ENCODE data around the gene VMAC.

The VMAC gene

DNA sequence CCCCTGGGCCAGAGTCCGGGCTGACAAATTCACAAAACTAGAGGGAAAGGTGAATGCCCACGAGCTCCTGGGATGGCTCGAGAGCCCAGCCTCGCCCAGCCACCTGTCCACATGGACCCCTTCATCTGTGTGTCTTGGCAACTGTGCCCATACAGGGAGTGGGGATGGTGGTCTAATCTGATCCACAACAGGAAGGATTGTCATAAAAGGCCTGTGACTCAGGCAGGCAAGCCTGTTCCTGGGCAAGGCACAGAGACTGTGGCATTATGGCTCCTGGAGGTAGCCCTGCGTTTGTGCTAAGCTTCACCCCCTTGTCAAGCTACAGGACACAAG, 29.4 kb downstream of the VMAC start:
- Histone ChIP-seq H3K4me3 (IDR thresholded peaks at IDR 0.05; ENCODE audit: insufficient read depth, low read depth, low read length) (no peak overlapping the region), H3K4me2 (no peak overlapping the region), H3K27ac (no peak overlapping the region), H3K27me3 (ENCODE audit: insufficient read depth, low read depth) (no peaks in the 10 kb centered on the region), H3K79me2 (ENCODE audit: insufficient read depth, low read depth) (no peaks in the 10 kb centered on the region), H2AFZ (ENCODE audit: low read depth) (no peak overlapping the region), H3K9ac (no peak overlapping the region), H4K20me1 (ENCODE audit: insufficient read depth) (no peaks in the 10 kb centered on the region), H3K4me1 (ENCODE audit: low read depth, poor library complexity, severe bottlenecking) (no peaks in the 10 kb centered on the region), H3K36me3 (ENCODE audit: insufficient read depth) (no peaks in the 10 kb centered on the region)
- TF ChIP-seq, protein P1, sequence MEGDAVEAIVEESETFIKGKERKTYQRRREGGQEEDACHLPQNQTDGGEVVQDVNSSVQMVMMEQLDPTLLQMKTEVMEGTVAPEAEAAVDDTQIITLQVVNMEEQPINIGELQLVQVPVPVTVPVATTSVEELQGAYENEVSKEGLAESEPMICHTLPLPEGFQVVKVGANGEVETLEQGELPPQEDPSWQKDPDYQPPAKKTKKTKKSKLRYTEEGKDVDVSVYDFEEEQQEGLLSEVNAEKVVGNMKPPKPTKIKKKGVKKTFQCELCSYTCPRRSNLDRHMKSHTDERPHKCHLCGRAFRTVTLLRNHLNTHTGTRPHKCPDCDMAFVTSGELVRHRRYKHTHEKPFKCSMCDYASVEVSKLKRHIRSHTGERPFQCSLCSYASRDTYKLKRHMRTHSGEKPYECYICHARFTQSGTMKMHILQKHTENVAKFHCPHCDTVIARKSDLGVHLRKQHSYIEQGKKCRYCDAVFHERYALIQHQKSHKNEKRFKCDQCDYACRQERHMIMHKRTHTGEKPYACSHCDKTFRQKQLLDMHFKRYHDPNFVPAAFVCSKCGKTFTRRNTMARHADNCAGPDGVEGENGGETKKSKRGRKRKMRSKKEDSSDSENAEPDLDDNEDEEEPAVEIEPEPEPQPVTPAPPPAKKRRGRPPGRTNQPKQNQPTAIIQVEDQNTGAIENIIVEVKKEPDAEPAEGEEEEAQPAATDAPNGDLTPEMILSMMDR (conservative IDR thresholded peaks at IDR 0.05; ENCODE audit: low read depth, low read length), result no peak

DNA sequence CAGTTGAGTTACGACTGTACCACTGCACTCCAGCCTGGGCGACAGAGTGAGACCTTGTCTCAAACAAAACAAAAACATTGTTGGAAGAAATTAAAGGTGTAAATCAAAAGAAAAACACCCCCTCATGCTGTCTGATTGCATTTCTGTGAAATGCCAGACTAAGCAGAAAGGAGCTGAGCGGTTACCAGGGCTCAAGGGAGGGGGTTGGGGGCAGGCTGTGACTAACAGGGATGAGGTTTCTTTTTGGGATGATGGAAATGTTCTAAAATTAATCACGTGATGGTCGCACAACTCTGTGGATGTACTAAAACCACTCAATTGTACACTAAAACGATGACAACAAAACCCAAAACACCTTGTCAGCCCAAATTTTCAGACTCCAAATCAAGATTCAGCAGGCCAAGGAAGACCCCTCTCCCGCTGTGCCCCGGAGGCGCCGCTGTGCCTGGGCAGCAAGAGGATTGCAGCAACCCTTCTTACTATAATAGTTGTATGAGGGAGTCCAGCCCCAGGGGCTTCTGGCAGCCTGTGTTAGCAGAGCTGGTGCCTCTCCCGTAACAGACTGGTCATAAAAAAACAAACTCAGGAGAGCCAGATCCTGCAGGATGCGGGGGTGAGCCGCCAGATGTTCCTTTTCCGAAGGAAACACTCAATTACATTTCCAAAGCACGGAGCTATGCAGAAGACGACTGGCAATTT, 30.3 kb downstream of the VMAC start:
- Histone ChIP-seq H3K27ac (no peak overlapping the region), H3K9ac (no peak overlapping the region), H3K36me3 (ENCODE audit: insufficient read depth) (no peaks in the 10 kb centered on the region), H2AFZ (ENCODE audit: low read depth) (no peak overlapping the region), H3K4me1 (ENCODE audit: low read depth, poor library complexity, severe bottlenecking) (no peaks in the 10 kb centered on the region), H3K79me2 (ENCODE audit: insufficient read depth, low read depth) (no peaks in the 10 kb centered on the region), H3K4me3 (IDR thresholded peaks at IDR 0.05; ENCODE audit: insufficient read depth, low read depth, low read length) (no peak overlapping the region), H4K20me1 (ENCODE audit: insufficient read depth) (no peaks in the 10 kb centered on the region), H3K27me3 (ENCODE audit: insufficient read depth, low read depth) (no peaks in the 10 kb centered on the region), H3K4me2 (no peak overlapping the region)
- TF ChIP-seq, protein P1 (conservative IDR thresholded peaks at IDR 0.05; ENCODE audit: low read depth, low read length), result no peak

DNA sequence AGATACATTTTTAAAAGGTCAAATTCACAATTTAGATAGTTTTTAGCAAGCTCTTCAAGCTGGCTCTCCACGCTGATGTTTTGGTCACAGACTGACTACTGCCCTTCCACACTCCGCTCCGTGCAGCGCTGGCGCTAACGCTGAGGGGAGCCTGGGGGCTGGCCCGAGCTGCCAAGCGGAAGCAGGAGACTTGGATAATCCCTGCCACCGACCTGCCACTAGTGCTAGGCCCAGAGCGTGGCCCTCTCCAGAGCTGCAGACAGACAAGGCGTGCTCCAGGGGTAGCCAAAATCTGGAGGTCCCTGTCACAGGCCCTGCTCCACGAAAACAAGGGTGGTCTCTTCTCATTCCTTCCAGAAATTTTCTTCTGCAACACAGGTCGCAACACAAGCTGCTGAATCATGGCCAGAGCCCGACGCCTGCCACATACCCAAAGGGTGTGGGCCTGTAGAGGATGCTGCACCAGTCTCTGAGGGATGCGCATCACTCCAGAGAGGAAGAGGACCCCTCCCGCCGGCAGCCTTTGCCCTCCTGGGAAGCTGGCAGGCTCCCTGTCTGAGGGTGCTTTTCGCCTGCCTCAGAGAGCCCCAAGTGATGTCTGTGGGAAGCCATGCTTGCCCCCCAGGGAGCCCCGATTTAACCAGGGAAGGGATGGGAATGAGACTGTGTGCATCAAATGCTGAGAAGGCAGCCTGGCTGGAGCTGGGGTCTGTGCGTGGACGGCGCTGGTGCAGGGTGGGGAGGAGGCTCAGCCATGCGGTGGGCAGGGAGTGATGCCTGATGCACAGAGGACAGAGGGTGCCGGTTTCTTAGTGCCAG, 31.0 kb downstream of the VMAC start:
- H3K36me3 ChIP-seq (ENCODE audit: insufficient read depth), result no peaks in the 10 kb centered on the region
- no peaks in the 10 kb centered on the region for H4K20me1 ChIP-seq (ENCODE audit: insufficient read depth)
- H3K4me2 ChIP-seq, result no peak overlapping the region
- H3K4me1 ChIP-seq (ENCODE audit: low read depth, poor library complexity, severe bottlenecking), result no peaks in the 10 kb centered on the region
- no peak overlapping the region for H3K9ac ChIP-seq
- H2AFZ ChIP-seq (ENCODE audit: low read depth), result no peak overlapping the region
- no peak overlapping the region for H3K4me3 ChIP-seq (IDR thresholded peaks at IDR 0.05; ENCODE audit: insufficient read depth, low read depth, low read length)
- TF ChIP-seq, protein P1 (conservative IDR thresholded peaks at IDR 0.05; ENCODE audit: low read depth, low read length), result no peak
- H3K27me3 ChIP-seq (ENCODE audit: insufficient read depth, low read depth), result no peaks in the 10 kb centered on the region
- no peaks in the 10 kb centered on the region for H3K79me2 ChIP-seq (ENCODE audit: insufficient read depth, low read depth)
- H3K27ac ChIP-seq, result no peak overlapping the region

DNA sequence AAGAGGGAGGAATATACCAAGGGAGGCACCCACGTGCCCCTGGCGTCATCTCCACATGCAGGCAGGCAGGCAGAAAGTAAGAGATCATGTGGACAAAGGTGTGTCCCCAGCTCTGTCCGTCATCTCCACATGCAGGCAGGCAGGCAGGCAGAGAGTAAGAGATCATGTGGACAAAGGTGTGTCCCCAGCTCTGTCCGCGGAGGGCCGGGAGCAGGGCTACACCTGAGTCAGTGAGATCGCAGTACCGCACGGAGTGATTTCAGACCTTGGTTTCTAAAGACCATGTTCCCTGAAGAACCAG, 31.6 kb downstream of the VMAC start:
- H3K9ac ChIP-seq, result no peak overlapping the region
- no peak overlapping the region for H3K27ac ChIP-seq
- no peaks in the 10 kb centered on the region for H3K79me2 ChIP-seq (ENCODE audit: insufficient read depth, low read depth)
- H3K27me3 ChIP-seq (ENCODE audit: insufficient read depth, low read depth), result no peaks in the 10 kb centered on the region
- no peaks in the 10 kb centered on the region for H3K36me3 ChIP-seq (ENCODE audit: insufficient read depth)
- H3K4me1 ChIP-seq (ENCODE audit: low read depth, poor library complexity, severe bottlenecking), result no peaks in the 10 kb centered on the region
- no peak overlapping the region for H3K4me3 ChIP-seq (IDR thresholded peaks at IDR 0.05; ENCODE audit: insufficient read depth, low read depth, low read length)
- no peak overlapping the region for H3K4me2 ChIP-seq
- TF ChIP-seq, protein P1 (conservative IDR thresholded peaks at IDR 0.05; ENCODE audit: low read depth, low read length), result no peak
- H2AFZ ChIP-seq (ENCODE audit: low read depth), result no peak overlapping the region
- H4K20me1 ChIP-seq (ENCODE audit: insufficient read depth), result no peaks in the 10 kb centered on the region
